Right cardiac atrium (tissue), 5 donors: ENCODE results near the gene PROK2. TPM values are rescaled to one million over a fixed set of nuclear protein-coding genes. Genes with fewer than 3 reads are reported as not detected.

Experiments used
- ATAC-seq, 2 donors: fragments of 200-7000 bp; cut with Tn5 transposase; one replicate each; pipeline versions ENCODE4 v1.8.0 to v1.9.1; 2020; ENCODE audit warnings: moderate library complexity in 2 of 2, mild to moderate bottlenecking in 1 of 2
- DNase-seq, 3 donors: peaks; one replicate each; pipeline ENCODE4 v3.0.0-alpha.2; 2020
- H3K27ac ChIP-seq: one replicate; pipeline ENCODE4 v1.5.1; 2013; ENCODE audit warnings: mild to moderate bottlenecking, low read length, control low read depth, moderate library complexity
- H3K27me3 ChIP-seq: one replicate; pipeline ENCODE4 v1.6.1; 2013; ENCODE audit not compliant: control insufficient read depth, insufficient read depth
- H3K4me1 ChIP-seq: one replicate; pipeline ENCODE4 v1.6.1; 2013; ENCODE audit warnings: low read length; ENCODE audit not compliant: control insufficient read depth, insufficient read depth
- H3K4me3 ChIP-seq: one replicate; pipeline ENCODE4 v1.5.1; 2013; ENCODE audit warnings: low read length, control low read depth
- H3K9me3 ChIP-seq: one replicate; pipeline ENCODE4 v1.6.1; 2013; ENCODE audit warnings: low read length; ENCODE audit not compliant: control insufficient read depth
- WGBS: extraction: QIAGEN DNeasy Blood & Tissue Kit; methylation state at CpG from one replicate; pipeline ENCODE4 v1.1.7; 2013; 5-methylcytosine and 5-hydroxymethylcytosine counted together
- intact Hi-C, 4 donors: fragments of 100-400 bp; cut with DNase I; formaldehyde crosslinking; loops; one replicate each; pipeline versions ENCODE4 v1.11.0 to v1.14.0; 2022 to 2023
- polyA plus RNA-seq: library from polyadenylated mRNA; stranded (reverse); fragments of 200-250 nt; gene quantifications from one replicate; pipeline ENCODE4 v1.2.3, GENCODE V29; 2013
- total RNA-seq, 4 donors: library from RNA; stranded (reverse); fragmentation: NEBNext Ultra II Directional; extraction: Animal tissue kit (Norgen Biotek cat#: 25700); gene quantifications; one replicate each; pipeline ENCODE4 v1.2.1, GENCODE V29; 2021
- donor health status: healthy with polysubstance abuse.
- donor health status: DM: no; HTN: yes; CAD: no.
- donor health status: DM: no; HTN: no; CAD: no.
- donor health status: DM: no; HTN: yes; CAD: no; lungs with severe emphysema.
- donor health status: DM: yes; HTN: yes; CAD: no.

Gene PROK2
- total and polyA plus RNA-seq, 5 donors: 0.11 to 0.31 (median 0.15) TPM; not detected in 2

DNA sequence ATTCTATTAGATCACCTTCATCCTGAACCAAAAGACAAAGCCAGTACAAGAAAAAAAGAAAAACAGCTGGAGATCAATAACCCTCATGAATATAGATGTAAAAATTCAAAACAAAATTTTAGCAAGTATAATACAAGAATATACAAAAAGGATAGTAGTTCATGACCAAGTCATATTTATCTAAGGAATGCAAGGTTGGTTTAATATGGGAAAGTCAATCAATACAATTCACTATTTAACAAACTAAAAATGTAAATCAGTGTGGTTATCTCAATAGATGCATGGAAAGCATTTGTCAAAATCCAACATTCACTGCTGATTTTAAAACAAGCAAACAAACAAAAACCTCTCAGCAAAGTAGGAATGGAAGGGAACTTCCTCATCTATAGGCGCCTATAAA is 42.3 kb downstream of the PROK2 start:
- no peak overlapping the region for H3K27ac ChIP-seq
- ATAC-seq: no peak
- no peaks in the 10 kb centered on the region for H3K4me1 ChIP-seq
- intact Hi-C loops: no loop called here
- H3K4me3 ChIP-seq: no peak overlapping the region
- no peaks in the 10 kb centered on the region for H3K9me3 ChIP-seq
- no peaks in the 10 kb centered on the region for H3K27me3 ChIP-seq
- DNase-seq: no peak
- 97% methylated on average over 1 of the region's 1 CpG for WGBS

DNA sequence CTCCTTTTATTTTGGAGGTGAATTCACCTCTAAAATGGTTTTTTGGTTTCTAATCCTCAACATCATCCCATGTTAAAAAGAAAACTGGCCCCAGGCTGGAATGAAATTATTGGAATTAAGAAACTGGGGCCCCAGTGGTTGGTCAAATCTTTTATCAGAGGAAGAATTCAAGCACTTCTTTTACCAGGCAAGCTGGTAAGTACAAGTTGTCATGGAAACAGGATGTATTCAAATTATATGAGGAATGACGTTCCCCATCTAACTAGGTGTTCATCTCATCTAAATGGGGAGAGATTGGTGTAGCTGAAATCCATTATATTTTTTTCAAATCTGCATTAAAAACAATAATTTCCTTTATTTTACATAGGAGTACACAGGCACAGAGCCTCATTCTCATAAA is 50.1 kb downstream of the PROK2 start:
- H3K4me1 ChIP-seq: peaks cover 2% of the 10 kb centered on the region
- H3K4me3 ChIP-seq: no peak overlapping the region
- H3K27ac ChIP-seq: no peak overlapping the region
- ATAC-seq (no peak), DNase-seq (no peak)
- intact Hi-C loops: loop anchor here in 1 of 4 donors (10.0 kb wide), 1 partner anchor 120 kb away; no protein-coding TSS in a partner anchor
- 60% methylated on average over 1 of the region's 1 CpG for WGBS
- no peaks in the 10 kb centered on the region for H3K9me3 ChIP-seq
- H3K27me3 ChIP-seq: no peaks in the 10 kb centered on the region

DNA sequence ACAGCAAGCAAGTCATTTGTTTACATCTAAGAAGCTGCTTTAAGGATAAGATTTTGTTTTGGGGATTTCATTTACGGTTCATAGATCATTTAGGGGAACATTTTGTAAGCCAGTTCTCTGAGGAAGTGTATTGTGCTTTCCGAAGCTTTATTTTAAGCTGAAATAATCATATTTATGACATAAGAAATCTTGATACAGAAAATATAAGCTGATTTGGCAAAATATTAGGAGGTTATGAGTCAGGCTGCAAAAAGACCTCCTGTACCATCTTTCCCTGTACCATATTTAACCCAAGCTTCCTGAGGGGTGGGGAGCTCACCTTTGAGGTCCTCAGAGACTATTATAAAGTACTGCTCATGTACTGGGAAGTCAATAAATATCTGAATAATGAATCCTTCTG is 51.6 kb downstream of the PROK2 start:
- Histone ChIP-seq H3K27me3 (no peaks in the 10 kb centered on the region), H3K27ac (no peak overlapping the region), H3K4me1 (peaks cover 2% of the 10 kb centered on the region), H3K4me3 (no peak overlapping the region), H3K9me3 (no peaks in the 10 kb centered on the region)
- ATAC-seq (no peak), DNase-seq (no peak)
- 87% methylated on average over 2 of the region's 2 CpGs for WGBS
- intact Hi-C loops: loop anchor here in 1 of 4 donors (10.0 kb wide), 1 partner anchor 121 kb away; no protein-coding TSS in a partner anchor

DNA sequence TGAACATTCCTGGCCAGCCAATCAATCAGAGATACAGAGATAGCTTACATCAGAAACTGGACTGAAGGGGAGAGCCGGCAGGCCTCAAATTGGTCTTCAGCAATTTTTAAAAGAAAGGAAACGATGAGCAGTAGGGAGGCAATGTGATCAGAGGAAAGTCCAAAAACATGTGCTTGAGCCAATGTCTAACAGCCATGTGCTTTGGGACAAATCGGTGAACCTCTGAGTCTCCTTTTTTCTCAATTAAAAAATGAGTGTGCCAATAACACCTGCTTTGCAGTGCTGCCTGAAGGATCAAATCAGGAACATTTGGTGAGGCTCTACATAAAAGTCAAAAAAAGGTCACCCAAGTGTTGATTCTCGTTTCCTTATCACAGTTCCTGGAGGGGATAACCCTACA is 52.3 kb downstream of the PROK2 start:
- 81% methylated on average over 4 of the region's 4 CpGs for WGBS
- H3K27ac ChIP-seq: no peak overlapping the region
- ATAC-seq (no peak), DNase-seq (no peak)
- intact Hi-C loops: loop anchor here in 1 of 4 donors (10.0 kb wide), 1 partner anchor 122 kb away; no protein-coding TSS in a partner anchor
- peaks cover 2% of the 10 kb centered on the region for H3K4me1 ChIP-seq
- H3K9me3 ChIP-seq: no peaks in the 10 kb centered on the region
- H3K27me3 ChIP-seq: no peaks in the 10 kb centered on the region
- no peak overlapping the region for H3K4me3 ChIP-seq

DNA sequence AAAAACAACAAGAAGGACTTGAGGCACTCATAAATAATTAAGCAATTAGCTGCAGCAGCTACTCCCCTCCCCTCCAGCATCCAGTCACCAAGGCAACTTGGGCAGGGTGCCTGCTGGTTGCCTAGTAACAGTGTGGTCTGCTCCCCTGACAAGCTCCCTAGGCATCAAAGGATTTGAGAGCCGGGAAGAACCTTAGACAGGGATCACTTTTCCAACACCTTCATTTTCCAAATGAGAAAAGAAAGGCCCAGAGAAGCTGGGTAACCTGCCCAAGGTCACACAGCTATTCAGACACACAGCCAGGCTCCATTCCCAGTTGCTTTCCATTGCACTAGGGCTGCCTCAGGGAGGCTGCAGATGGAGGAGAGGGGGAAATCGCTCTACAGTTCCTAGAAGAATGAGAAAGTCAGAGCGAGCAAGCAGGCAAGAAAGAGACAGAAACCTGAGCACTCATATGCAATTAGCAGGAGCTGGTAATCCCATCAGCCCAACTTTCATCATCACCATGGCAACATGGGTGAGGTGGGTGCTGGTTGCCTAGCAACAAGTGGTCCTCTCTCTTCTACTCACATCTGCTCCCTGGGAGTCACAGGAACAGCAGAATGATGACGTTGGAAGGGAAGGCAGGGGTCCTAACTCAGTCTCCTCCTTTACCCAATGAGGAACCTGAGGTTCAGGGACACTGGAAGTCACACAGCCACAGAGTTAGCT is 56.2 kb downstream of the PROK2 start:
- DNase-seq (no peak), ATAC-seq (no peak)
- intact Hi-C loops: loop anchor here in 3 of 4 donors (10.0 kb wide), 1 partner anchor 1096 kb away; no protein-coding TSS in a partner anchor
- Histone ChIP-seq H3K27me3 (no peaks in the 10 kb centered on the region), H3K4me3 (no peak overlapping the region), H3K4me1 (peaks cover 5% of the 10 kb centered on the region), H3K9me3 (no peaks in the 10 kb centered on the region), H3K27ac (no peak overlapping the region)
- 53% methylated on average over 4 of the region's 4 CpGs for WGBS

DNA sequence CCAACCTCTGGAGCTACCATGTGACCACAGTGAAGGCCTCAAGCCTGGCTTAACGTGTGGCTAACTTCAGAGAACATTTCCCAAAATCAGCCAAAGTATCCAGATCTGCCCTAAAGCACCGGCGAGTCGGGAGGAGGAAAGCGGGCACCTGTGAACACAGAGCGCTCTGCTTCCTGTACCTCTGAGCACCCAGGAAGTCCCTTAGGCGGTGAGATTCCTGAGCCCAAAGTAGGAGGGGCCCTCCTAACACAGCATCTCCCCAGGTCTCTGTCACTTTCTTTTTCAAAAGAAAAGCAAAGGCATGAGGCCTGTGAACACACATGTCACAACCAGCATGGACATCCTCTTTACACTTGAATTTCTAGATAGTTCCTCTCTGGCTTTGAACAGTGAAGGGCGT is 58.8 kb downstream of the PROK2 start:
- Histone ChIP-seq H3K9me3 (no peaks in the 10 kb centered on the region), H3K4me3 (no peak overlapping the region), H3K27ac (no peak overlapping the region), H3K27me3 (no peaks in the 10 kb centered on the region), H3K4me1 (peaks cover 7% of the 10 kb centered on the region)
- intact Hi-C loops: loop anchor here in 3 of 4 donors (10.0 kb wide), 1 partner anchor 1099 kb away; no protein-coding TSS in a partner anchor
- no peak for DNase-seq
- ATAC-seq: no peak
- WGBS: 88% methylated on average over 8 of the region's 8 CpGs

DNA sequence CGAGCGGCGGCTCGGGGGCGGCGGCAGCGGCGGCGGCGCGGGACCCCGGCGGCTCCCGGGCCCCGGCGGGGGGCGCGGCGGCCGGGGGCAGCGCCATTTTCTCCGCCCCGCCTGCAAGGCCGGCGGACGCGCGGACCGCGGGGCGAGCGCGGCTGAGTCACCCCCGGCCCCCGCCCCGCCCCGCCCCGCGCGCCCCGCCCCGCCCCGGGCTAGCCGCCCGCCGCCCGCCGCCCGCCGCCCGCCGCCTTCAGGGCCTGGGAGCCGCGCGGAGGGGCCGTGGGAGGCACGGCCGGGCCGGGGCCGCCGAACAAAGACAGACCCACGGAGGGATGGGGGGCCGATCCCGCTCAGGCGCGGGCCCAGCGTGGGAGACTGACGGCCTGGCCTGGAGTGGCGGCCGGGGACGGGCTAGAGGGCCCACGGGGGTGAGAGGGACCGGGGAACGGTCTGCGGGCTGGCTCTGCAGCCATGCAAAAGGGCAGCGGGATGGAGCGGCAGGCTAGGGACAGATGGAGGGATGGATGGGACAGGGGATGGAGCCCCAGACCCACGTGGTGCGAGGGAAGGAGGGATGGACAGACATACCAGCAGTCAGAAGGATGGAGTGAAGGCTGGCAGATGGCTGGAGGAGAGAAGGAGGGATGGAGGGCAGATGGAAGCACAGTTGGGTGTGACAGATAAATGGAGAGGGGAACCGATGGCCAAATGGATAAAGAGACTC is 59.5 kb downstream of the PROK2 start, which contains the start of gene EIF4E3:
Gene EIF4E3 (minus strand): TSS at position 132 of the 721 bp plus-strand sequence. CDS start 35 bp downstream, at position 97.
- Histone ChIP-seq H3K4me3 (peak within 1 kb of the TSS; percentile 85), H3K4me1 (peaks cover 7% of the 10 kb centered on the region), H3K27me3 (no peaks in the 10 kb centered on the region), H3K27ac (peak within 1 kb of the TSS; percentile 58), H3K9me3 (no peaks in the 10 kb centered on the region)
- intact Hi-C loops: loop anchor here in 3 of 4 donors (10.0 kb wide), 1 partner anchor 1099 kb away; no protein-coding TSS in a partner anchor
- DNase-seq (peak; percentile 45 to 79 (median 71)), ATAC-seq (peak; percentile 64 to 68)
- WGBS: 2% methylated on average over 80 of the region's 80 CpGs

DNA sequence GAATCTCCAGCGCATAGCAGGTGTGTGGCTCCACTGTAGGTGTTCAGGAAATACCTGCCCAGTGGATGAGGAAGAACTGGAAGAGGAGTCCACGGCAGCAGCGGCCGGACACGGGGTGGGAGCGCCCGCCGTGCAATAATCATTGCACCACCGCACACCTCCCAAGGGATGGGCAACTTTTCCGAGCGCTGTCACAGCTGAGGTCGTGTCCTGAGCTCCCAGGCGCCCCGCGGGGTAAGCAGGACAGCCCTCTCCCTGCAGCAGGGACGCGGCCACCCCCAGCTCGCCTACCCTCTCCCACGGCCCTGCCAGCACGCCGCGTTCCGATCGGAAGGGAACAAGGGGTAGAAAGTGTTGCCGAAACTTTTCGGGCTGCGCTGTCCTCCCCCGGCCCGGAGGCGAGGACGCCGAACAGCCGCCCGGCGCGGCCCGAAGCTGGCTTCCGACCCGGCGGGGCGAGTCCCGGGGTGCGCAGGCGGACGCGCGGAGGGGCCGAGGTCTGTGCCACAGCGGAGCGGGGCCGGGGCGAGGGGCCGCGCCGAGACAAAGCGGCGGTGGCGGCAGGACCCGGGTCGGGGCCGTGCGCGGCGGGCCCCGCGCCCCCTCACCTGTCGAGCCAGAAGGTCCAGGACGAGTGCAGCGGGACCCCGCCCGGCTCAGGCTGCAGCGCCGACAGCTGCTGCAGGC is 60.2 kb downstream of the PROK2 start:
- Histone ChIP-seq H3K27ac (peak overlapping the region; percentile 1), H3K4me3 (peak overlapping the region; percentile 85), H3K27me3 (no peaks in the 10 kb centered on the region), H3K4me1 (peaks cover 5% of the 10 kb centered on the region), H3K9me3 (no peaks in the 10 kb centered on the region)
- DNase-seq (peak; percentile 63 to 80 (median 73)), ATAC-seq (peak; percentile 72 to 76)
- intact Hi-C loops: loop anchor here in 3 of 4 donors (10.0 kb wide), 1 partner anchor 1100 kb away; no protein-coding TSS in a partner anchor
- under 1% methylated on average over 73 of the region's 73 CpGs for WGBS

DNA sequence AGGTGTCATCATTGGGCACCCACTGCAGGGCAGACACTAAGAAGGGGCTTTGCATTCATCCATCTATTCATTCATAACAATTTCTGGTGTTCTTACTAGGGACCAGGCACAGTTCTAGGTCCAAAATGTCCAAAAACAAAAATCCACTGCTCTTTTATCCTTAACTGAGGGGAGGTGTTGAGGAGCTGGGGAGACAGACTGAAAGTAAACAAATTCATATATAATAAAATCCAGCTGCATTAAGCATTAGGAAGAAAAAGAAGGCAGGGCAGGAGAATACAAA is 60.8 kb downstream of the PROK2 start:
- H3K4me1 ChIP-seq: peaks cover 5% of the 10 kb centered on the region
- no peaks in the 10 kb centered on the region for H3K9me3 ChIP-seq
- H3K27me3 ChIP-seq: no peaks in the 10 kb centered on the region
- no peak for ATAC-seq
- intact Hi-C loops: loop anchor here in 3 of 4 donors (10.0 kb wide), 1 partner anchor 1101 kb away; no protein-coding TSS in a partner anchor
- DNase-seq: no peak
- no peak overlapping the region for H3K27ac ChIP-seq
- H3K4me3 ChIP-seq: peak overlapping the region; percentile 85

DNA sequence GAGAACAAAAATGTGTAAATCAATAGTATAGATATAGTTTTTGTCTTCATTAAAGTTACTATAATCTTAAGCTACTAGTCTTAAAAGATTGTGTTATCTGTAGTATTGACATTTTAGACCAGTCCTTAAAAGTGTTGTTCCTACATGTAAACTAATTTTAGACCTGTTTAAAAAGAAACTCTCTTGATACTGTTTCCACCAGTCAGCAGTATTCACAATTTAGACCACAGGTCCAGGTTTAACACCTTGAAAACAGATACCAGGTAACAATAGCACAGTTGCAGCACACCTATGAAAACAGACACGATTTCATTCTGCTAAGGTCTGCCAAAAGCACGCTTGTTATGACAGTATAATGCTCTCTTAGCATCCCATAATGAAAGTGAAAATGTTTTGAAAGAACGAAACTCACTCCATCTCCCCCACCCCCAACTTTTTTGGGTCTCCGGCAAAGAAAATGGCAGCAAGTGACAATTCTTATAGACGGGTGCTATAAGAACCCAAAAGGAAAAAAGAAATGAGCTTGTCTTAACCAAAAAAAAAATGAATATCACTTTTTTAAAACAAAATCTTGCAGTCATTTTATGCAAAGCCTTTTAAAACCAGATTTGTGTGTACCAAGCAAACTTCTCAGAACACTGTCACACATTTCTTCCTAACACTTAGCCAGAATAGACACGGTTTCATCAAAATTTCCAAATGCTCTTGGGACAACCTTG is 61.3 kb downstream of the PROK2 start:
- WGBS: 52% methylated on average over 6 of the region's 6 CpGs
- Histone ChIP-seq H3K27me3 (no peaks in the 10 kb centered on the region), H3K4me1 (peaks cover 5% of the 10 kb centered on the region), H3K4me3 (peak overlapping the region; percentile 85), H3K9me3 (no peaks in the 10 kb centered on the region), H3K27ac (no peak overlapping the region)
- ATAC-seq: no peak
- no peak for DNase-seq
- intact Hi-C loops: loop anchor here in 3 of 4 donors (10.0 kb wide), 1 partner anchor 1101 kb away; no protein-coding TSS in a partner anchor
